DMS153 treated with DMSO at 0.1 percent for 48 hours (cell line): ENCODE data around the gene FLRT1.
"Not testable (repeated sequence)": the region's sequence is repeated elsewhere in the genome, so short reads cannot be mapped to it uniquely, and the experiment has no call there.

Experiments used
- DNase-seq: peaks from one replicate; lab custom pipeline; 2025; ENCODE audit not compliant: unreplicated experiment; lab: John Stamatoyannopoulos, UW

FLRT1 gene

GRCh38 chr11:64044730-64045393, 9.1 kb downstream of the FLRT1 start:
- peak; percentile 50 for DNase-seq

DNA sequence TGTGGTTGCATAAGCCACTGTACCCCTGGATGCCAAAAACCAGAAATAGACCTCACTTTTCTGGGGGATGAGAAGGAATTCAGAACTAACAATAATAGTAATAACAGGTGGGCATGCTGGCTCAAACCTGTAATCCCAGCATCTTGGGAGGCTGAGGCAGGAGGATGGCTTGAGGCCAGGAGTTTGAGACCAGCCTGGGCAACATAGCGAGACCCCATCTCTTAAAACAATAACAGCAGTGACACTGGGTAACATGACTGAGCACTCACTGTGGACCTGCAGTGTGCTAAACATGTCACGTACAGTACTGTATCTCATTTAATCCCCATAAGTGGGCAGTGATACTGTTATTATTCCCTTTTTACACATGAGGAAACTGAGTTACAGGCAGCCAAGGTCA, 10.0 kb downstream of the FLRT1 start:
- no peak for DNase-seq

GRCh38 chr11:64047373-64047772, 11.6 kb downstream of the FLRT1 start:
- not testable (repeated sequence) for DNase-seq

DNA sequence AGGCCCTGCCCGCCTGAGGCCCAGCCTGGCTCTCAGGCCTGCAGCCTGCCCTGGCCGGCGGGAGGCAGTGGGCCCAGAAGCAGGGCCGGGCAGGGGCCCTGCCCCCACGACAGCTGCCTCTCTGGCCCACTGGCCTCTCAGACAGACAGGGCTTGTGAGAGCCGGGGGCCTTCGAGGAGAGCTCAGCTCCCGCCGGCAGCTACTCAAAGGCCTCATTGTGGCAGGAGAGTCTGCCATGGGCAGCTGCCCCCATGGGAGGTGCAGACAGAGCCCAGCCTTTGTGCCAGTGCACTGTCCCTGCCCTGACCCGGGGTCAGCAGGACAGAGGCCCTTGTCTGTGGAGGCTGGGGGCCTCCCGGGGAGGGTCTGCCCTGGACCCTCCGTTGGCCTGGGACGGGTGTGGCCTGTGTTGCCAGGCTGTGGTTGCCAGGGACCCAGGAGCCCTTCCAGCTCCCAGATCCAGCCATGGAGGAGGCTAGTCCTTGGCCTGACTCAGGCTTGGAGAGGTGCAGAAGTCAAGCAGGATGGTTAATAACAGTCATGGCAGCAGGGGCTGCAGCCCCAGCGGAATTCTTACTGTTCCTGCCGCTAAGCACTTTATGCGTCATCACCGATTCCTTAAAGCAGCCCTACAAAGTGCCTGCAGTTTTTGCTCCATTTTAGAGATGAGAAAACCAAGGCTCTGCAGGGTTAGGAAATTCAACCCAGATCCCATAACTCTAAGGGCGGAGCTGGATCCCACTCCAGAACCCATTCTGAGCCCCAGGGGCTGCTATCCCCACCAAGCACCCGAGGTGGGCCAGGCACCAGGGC, 12.5 kb downstream of the FLRT1 start:
- no peak for DNase-seq

GRCh38 chr11:64049509-64049908, 13.8 kb downstream of the FLRT1 start:
- DNase-seq: no peak

DNA sequence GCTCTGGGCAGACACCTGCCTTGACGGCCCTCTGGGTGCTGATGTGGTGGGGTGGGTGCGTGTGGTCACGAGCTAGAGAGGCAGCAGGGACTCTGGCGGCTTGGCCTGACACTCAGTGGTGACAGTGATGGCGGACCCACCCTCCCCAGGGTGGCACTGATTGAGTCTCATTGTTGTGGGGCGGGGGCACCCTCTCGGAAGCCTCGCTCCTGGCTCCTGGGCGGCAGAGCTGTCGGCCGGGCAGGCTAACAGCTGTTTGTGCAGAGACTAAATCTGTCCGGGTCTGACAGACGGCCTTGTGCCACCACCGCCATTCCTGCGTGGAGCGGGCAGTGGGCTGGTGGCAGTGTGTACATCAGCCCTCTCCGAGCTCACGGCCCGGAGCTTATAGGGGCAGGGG, 15.6 kb downstream of the FLRT1 start:
- no peak for DNase-seq

- DNase-seq: no peak
Measured at GRCh38 chr11:64052436-64052835, 16.7 kb downstream of the FLRT1 start.

DNA sequence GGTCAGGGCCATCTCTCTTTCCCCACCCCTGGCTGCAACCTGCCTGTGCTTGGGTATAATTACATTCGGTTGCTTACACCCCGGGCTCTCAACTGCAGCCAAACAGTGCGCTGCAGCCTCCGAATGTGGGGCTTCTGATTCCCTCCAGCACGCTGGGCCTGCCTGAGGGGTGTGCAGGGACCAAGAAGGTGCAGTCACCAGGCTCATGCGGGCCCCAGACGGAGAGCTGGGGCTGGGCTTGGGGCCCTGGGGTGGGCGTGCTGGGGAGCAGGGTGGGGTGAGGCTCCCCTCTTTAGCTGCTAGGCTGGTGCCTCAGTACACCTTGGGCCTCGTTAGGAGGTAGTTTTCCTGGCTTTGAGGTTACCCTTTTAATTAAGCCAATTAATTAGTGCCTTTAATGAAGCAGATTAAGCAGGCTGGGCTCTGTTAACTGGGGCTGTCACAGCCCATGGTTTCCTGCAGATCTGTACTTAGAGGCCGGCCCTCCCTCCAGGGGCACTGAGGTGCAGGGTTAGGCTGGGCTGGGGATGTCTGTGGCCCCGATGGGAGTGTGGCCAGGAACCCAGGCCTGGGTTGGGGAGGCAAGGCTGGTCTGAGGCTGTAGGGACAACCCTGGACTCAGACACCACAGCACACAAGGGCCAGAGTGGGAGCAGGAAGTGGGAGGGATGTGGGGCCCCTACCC, 17.3 kb downstream of the FLRT1 start:
- no peak for DNase-seq

GRCh38 chr11:64053699-64054098, 18.0 kb downstream of the FLRT1 start:
- no peak for DNase-seq

DNA sequence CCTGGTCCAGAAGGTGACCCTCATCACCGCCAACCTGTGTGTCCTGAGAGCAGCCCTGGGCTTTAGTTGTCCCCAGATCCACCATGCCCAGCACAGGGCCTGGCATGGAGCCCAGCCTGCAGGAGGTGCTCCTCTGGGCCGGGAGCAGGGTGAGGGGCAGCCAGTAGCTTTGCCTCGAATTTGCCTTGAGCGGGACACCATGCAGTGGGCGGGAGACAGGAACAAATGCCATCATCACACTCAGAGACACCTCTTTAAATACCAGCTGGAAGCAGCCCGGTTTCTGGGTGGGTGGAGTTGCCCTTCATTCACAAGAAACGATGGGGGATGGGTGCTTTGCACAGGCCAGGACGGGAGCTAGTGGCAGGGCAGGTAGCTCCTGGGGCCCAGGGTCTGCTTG, 19.3 kb downstream of the FLRT1 start:
- DNase-seq: no peak

DNA sequence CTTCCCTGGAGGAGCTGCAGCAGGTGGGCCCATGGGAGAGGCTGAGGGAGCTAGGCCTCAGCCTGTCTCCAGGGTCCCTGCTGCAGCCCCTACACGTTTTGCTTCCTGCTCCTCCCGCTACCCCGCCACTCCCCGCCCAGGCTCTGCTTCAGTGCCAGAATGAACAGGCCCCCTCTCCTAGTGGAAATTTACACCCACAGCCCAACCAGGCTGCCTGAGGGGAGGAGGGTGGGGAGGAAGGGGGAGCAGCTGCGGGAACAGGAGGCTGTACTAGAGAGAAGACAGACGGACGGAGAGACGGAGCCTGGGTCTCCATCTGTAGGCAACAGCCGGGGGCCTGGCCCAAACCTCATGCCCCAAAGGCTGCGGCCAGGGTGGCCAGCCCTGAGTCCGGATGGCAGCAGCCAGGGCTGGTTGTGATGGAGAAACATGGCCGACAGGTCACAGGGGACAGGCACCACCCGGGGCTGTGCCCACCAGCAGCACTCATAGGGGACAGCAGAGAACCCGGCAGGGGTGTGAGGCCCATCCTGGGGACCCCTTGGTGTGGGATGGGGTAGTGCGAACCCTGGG, 20.6 kb downstream of the FLRT1 start:
- no peak for DNase-seq

GRCh38 chr11:64056861-64057260, 21.1 kb downstream of the FLRT1 start:
- DNase-seq: no peak

- no peak for DNase-seq
Measured at GRCh38 chr11:64057890-64058289, 22.2 kb downstream of the FLRT1 start.

GRCh38 chr11:64058494-64058893, 22.8 kb downstream of the FLRT1 start:
- peak; percentile 70 for DNase-seq

DNA sequence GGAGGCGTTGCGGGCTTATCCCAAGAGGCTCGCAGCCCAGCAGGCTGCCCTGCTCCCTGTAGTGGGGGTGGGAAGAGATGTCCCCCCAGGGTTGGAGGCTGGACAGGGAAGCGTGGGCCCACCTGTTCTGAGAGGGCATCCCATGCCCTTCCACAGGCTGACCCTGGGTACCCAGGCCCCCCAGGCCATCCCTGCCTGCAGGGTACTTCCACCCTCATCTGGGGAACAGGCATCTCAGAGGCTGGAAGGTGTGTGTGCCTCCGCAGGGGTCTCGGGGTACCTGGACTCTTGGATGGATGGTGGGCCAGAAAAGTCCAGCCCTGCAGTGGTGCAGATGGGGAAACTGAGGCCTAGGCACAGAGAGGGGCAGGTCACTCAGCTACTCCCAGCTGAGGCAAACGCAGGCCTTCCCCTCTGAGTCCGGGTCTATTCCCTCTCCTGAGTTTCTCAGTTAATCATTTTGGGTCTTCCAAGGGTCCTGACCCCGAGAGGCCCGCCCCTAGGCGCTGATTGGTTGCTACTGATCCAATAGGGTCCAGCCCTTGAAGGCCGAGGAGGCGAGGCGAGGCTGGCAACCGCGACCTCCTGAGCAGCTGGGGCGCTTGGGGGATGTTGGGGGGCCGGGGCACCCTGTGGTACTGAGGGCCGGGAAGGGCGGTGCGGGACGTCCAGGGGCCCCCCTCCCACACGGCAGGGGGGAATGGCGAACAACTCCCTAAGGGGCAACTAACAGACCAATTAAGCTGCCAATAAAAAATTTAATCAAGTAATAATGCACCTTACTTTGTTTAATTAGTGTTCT, 23.8 kb downstream of the FLRT1 start:
- DNase-seq: no peak

GRCh38 chr11:64060263-64060860, 24.6 kb downstream of the FLRT1 start:
- DNase-seq: no peak

GRCh38 chr11:64060861-64061444, 25.2 kb downstream of the FLRT1 start:
- DNase-seq: no peak

GRCh38 chr11:64062185-64063039, 26.7 kb downstream of the FLRT1 start:
- no peak for DNase-seq

DNA sequence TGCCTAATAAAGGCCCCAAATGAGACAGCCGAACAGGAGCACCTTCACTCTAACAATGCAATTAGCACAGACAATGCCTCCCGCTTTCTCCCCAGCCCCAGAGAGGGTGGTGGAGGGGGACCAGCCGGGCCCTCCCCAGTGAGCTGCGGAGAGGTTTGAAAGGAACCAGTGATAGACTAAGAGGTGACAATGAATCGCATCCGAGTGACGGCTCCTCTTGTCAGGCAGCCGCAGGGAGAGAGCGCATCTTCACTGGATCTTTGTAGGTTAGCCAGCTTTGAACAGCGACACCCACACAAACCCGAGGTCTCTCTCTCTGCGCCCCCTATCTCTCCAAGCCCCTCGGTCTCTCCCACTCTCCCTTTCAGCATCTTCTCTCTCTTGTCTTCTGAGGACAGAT, 28.0 kb downstream of the FLRT1 start:
- DNase-seq: no peak
